Measurements from ENCODE around the gene ATG4A.
A peak's percentile ranks its signal among the peaks of the same experiment; 100 is the strongest.

The ATG4A gene

DNA sequence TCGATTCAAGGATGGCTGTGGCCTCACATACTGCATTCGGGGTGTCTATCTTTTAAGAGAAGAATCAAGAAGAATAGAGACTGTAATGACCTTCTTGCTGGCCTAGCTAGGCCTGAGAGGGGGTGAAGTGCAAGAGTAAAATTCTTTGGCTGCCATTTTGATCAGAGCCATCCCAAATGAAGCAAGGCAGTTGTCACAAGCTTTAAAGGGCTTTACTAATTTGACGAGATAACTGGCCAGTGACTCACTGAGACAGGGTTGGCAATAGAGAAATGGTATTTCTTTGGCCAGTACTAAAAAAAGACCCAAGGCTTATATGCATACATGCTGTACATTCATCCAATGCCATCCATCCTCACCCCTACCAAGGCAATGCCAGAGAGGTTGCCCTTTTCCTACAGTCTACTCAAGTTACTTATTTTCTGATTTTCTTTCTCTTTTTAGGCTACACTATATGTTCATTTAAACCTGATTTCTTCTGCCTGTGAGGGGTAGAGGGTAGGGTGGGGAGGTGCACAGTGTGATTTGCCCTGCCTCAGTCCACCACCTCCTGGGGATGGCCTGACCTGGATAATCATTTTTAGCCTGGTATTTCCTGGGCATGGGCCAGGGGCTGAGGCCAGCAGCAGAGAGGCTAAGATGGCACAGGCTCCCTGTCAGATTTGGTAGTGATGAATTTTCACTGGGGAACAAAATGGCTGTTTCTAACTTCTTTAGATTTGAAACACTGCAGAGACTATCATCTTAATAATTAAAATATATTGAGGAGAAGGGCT, 32.2 kb downstream of the ATG4A start:
- DNase-seq, result no peak

DNA sequence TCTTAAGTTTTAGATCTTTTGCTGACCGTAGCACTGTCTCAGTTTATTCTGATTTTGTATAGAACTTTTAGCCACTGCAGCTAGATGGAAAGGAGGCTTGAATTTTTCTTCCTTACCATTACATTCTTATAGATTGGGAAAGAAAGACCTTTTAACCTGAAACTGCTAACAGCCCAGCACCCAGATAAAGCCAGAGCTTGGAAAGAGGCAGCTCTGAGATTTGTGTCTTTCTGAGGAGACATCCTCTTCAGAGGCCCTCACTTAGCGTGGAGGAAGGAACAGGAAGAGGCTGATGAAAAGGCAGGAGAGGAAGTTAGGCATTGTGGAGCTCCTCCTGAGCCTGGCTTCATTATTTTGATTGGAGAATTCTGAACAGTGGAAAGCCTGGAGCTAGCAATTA, 35.1 kb downstream of the ATG4A start:
- no peak for DNase-seq

- DNase-seq, result no peak
Observed at GRCh38 chrX:108127152-108127551, 35.6 kb downstream of the ATG4A start.

DNA sequence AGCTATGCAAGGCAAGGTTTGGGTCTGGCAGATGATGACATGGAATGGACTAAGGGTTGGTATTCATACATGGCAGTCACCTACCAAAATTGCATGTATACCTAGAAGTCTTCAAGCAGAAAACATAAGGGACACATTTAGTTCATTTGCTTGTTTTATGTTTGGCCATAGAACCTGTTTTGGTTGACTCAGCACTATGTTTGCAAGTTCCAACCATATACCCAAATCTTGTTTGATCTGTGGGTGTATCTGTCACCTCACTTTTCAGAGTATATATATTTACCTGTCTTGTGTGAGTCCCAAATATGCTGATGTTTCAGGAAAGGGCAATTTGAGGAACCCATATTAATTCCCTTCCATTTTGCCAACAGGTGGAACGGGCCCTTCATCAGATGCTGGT, 39.3 kb downstream of the ATG4A start:
- DNase-seq, result no peak

GRCh38 chrX:108131471-108131870, 39.9 kb downstream of the ATG4A start:
- no peak for DNase-seq

DNA sequence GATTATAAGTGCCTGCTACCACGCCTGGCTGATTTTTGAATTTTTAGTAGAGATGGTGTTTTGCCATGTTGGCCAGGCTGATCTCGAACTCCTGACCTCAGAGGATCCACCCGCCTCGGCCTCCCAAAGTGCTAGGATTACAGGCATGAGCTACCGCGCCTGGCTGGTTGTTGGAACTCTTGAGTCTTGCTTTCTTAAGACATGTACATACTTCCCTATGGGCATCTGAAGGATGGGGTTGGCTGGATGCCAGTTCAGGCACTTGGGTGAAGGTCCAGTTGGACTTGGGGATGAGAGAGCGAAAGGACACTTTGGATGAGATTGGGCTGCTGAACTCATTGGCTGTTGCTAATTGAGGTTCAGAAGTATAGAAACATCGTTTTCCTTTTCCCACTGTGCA, 40.5 kb downstream of the ATG4A start:
- DNase-seq, result no peak

- no peak for DNase-seq
Observed at GRCh38 chrX:108132876-108133275, 41.3 kb downstream of the ATG4A start.

GRCh38 chrX:108134724-108135123, 43.1 kb downstream of the ATG4A start:
- no peak for DNase-seq

GRCh38 chrX:108138814-108139702, 47.5 kb downstream of the ATG4A start:
- no peak for DNase-seq

DNA sequence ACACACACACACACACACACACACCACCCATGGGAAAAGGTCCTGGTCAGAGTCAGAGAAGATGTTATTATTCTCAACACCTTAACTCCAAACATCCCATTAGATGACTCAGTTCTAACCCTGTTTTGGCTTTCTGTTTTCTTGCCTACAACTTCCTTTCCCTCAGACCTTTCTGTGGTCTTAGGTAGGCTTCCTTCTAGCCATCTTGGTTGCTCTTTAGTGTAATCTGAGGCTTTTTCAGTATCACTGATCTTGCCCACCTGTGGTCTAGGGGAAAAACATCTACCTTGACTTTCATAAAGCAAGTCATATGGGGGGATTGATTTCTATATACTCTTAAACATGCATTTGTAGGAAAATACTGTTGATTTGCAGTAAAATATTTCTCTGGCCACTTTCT, 56.9 kb downstream of the ATG4A start:
- DNase-seq, result no peak

DNA sequence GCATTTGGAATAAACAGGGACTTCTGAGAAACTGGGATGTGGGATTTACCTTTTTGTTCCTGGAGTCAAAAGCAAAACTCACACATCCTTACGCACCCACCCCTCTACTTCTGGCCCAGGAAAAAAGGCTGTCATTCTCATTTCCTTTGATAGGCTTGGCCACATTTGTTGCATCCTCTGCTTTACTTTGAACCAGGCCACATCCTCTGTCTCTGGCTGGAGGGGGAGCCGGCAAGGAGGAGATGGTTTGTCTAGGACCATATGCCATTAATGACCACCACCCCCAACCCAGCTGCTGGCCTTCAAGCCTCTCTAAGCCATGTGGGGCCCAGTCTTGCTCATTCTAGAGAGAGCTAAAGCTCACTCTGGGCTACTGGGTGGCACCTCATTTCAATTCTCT, 64.5 kb downstream of the ATG4A start:
- DNase-seq, result no peak

- DNase-seq, result no peak
Observed at GRCh38 chrX:108156934-108157466, 65.4 kb downstream of the ATG4A start.

DNA sequence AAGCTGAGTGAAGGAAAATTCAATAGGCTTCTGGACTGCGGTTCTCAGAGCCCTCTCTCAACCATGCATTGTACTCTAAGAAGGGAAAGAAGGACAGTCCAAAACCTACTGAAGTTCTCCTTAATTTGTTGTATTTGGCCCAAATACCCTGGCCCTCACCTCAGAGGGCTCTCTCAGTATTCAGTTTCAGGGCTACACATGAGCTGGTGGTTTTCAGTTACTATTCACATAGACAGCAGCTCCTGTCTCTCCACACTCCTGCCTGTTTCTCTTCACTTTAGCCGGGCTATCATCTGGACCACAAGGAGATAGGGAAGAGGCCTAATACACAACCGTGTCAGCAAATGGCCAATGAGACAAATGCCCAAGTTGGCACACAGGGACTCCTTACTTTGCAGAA, 66.0 kb downstream of the ATG4A start:
- DNase-seq, result no peak

DNA sequence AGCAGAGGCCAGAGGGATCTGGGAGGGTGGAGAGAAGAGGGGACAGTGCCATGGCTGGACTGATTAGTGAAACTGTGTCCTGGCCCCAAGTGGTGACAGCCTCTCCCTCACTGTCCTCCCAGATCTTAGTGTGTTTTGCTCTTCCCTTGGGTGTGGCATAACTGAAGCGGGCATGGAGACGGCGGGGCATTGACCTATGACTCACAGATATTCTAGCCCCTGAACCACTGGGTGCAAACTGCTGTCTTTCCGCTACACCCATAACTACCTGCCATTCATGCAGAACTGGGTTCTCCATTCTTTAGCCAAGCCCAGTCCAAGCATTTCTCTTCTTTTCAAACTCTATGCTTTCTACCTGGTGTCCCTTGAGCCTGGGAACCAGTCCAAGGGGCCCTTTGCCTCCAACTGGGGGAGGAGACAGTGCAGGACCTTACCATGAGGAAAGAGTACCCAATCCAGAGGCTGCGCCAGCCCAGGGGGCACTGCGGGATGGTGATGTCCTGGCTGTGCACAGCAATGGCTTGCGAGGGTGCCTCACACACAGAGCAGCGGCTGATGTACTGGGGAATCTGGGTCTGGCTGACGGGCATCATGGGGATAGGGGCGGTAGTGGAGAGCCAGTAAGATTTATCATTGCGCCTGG, 67.6 kb downstream of the ATG4A start:
- DNase-seq, result no peak

DNA sequence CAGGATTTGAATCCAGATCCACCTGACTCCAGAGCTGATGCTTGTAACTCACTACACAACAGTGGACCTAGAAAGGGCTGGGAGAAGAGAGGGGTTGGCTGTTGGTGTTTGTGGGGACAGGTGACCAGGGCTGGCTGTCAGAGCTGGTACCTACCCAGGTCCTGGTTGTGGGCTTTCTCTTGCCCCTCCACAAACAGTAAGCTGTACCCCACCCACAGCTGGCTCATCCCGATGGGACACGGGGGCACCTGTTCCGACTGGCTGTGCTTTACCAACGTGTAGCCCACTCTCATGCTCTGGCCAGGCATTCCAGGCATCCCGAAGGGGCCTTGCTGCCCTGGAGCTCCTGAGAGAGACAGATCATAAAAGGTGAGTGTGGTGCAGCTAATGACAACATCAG, 68.7 kb downstream of the ATG4A start:
- no peak for DNase-seq

DNA sequence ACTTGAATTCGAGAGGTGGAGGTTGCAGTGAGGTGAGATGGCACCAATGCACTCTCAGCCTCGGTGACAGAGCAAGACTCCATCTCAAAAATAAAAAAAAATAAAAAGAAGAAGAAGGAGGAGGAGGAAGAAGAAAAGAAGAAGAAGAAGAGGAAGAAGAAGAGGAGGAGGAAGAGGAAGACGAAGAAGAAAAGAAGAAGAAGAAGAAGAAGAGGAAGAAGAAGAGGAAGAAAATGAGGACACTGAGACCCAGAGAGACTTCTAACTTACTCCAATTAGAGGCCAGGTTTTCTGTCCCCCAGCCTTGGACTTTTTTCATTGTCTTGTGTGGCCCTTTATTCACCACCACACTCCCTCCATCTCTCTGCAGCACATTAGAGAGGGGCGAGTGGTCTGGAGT, 70.7 kb downstream of the ATG4A start:
- DNase-seq, result no peak

DNA sequence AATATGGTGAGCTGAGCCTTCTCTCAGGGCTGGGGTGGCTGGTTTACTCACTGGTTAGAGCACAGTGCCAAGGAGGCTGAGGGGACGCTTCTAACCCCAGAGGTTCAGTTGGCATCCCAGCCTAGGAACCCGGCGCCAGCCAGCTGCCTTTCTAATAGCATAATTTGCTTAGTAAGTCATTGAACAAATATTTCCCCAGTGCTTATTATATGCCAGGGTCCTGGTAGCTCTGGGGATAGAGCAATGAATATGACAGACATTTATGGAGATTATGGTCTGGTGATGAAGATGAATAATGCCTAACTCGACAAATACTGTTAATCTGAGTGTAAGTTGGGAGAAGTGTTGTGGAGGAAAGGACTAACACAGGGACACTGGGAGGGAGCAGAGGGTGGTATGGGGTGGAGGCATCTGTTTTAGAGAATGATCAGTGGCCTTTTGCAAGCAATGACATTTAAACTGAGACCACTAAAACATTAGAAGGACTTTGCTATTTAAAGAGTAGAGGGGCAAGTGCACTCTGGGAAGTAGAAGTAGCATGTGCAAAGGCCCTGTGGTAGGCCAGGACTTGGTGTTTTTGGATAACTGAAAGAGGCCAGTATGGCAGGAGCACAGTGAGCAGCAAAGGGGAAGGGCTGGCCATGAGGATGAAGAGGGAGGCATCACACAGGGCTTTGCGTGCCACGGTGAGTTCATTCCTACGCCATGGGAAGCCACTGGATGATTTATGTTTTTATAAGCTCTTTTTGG, 71.9 kb downstream of the ATG4A start:
- DNase-seq, result no peak

DNA sequence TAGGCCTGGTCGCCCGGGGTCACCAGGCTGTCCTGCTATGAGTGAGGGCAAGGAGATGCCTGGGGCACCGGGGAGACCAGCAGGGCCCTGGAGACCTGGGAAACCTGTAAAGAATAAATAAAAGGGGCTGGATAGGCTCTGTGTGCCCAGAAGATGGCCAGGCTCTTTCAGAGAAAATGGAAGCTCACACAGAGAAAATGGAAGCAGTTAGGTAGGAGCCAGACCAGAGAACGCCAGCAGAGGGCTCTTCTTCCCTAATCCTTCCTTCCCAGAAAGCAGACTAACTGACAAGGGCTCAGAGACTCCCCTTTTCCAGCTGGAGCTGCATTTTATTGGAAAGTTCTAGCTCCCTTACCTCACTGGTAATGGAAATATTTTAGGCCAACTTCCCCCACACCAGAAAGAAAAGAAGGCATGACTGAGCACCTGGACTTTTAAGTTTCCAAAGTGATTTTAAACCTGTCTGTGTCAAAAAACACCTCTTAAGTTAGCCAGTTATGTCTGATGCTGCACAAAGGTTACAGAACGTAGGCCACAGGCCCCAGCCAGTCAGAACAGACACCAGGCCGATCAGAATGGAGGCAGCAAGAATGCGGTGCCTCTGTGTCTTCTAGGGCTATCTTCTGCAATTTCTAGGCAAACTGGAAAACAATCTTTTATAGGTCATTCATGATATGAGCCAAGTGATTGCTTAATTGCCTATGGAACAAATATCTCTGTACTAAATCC, 74.0 kb downstream of the ATG4A start:
- peak; percentile 6 to 8 for DNase-seq

DNA sequence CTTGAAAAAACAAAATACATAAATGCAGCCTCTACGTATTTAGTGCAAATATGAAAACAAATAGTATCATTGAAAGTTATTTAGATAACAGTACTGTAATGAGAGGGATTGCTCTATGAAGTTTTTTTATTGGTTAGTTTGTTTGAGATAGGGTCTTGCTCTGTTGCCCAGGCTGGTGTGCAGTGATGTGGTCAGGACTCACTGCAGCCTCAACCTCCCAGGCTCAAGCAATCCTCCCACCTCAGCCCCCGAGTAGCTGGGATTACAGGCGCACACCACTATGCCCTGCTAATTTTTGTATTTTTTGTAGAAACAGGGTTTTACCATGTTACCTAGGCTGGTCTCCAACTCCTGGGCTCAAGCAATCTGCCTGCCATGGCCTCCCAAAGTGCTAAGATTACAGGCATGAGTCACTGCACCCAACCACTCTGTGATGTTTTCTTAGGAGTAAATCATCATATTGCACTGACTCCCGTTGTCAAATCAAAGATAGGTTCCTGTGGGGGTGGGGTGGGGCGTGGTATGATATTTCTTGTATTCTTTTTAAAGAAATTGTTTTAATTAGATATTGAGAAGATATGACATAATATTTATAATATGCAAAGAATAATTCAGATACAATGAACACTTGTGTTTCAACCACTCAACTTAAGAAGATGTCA, 75.8 kb downstream of the ATG4A start:
- DNase-seq, result no peak

- DNase-seq, result no peak
Observed at GRCh38 chrX:108168961-108169740, 77.6 kb downstream of the ATG4A start.

DNA sequence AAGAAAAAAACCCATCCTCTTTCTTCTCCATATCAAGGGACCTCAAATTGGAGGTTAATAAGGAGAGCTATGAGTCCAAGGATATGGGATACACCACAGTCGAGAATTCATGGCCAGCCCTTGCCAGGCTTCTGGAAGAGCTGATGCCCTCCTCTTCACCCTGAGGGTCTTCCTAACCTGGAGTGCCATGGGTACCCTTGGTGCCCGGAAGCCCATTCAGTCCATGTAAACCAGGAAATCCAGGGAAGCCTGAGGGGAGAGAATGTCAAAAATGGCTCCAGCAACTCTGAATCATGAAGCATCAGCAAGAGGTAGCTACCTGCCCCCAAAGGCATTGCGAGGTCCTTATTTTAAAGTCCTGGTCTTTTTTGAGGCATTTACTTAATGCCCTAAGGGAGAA, 78.2 kb downstream of the ATG4A start:
- DNase-seq, result no peak
